Progenitor cell of endocrine pancreas (in vitro differentiated cells): ENCODE data around the gene TRAF7. TPM values are rescaled to one million over a fixed set of nuclear protein-coding genes. Genes with fewer than 3 reads are reported as not detected.

Source experiments
- DNase-seq: peaks from one replicate; pipeline ENCODE4 v3.0.0; 2021; ENCODE audit warnings: low spot score; ENCODE audit not compliant: unreplicated experiment
- H3K27ac Mint-ChIP-seq: 2 replicates; pipeline ENCODE4 v1.8.0; 2021; ENCODE audit warnings: mild to moderate bottlenecking, moderate library complexity, mixed read lengths
- H3K27me3 Mint-ChIP-seq: 2 replicates; pipeline ENCODE4 v1.8.0; 2021; ENCODE audit warnings: mixed read lengths
- H3K36me3 Mint-ChIP-seq: 2 replicates; pipeline ENCODE4 v1.8.0; 2022; ENCODE audit warnings: mixed read lengths; ENCODE audit not compliant: insufficient read depth
- H3K4me1 Mint-ChIP-seq: 2 replicates; pipeline ENCODE4 v1.8.0; 2021; ENCODE audit warnings: low read depth, mixed read lengths
- H3K4me3 Mint-ChIP-seq: 2 replicates; pipeline ENCODE4 v1.8.0; 2021; ENCODE audit warnings: low read depth, mild to moderate bottlenecking, moderate library complexity, mixed read lengths
- H3K9me3 Mint-ChIP-seq: 2 replicates; pipeline ENCODE4 v1.8.0; 2021; ENCODE audit warnings: low read depth, mixed read lengths
- total RNA-seq: library from RNA; stranded (reverse); gene quantifications from 2 replicates; pipeline ENCODE4 v1.2.1, GENCODE V29; 2021
- TF ChIP-seq, protein P1 (sequence below): fragments of 200-600 bp; sonication (generic); IDR thresholded peaks from one replicate; pipeline ENCODE4 v1.5.0; 2021; ENCODE audit warnings: antibody characterized with exemption, mild to moderate bottlenecking; ENCODE audit not compliant: unreplicated experiment

The TRAF7 gene
- total RNA-seq, 1 donor from 2014 or later = 85.2 TPM

DNA sequence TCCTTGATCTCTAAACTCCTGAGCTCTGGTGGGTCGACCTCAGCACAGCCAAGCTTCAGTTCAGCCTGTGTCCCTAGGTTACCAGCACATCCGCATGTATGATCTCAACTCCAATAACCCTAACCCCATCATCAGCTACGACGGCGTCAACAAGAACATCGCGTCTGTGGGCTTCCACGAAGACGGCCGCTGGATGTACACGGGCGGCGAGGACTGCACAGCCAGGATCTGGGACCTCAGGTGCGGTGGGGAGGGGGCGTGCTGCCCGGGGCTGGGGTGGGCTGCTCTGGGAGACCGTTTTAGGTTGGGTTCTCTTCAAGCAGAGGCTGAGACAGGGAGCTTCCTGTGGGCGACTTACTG lies 50.8 kb downstream of the TRAF7 start:
- no peaks in the 10 kb centered on the region for H3K27me3 Mint-ChIP-seq
- H3K4me3 Mint-ChIP-seq = peak overlapping the region; percentile 75
- H3K4me1 Mint-ChIP-seq = peaks cover 11% of the 10 kb centered on the region
- no peak for DNase-seq
- TF ChIP-seq, protein P1, sequence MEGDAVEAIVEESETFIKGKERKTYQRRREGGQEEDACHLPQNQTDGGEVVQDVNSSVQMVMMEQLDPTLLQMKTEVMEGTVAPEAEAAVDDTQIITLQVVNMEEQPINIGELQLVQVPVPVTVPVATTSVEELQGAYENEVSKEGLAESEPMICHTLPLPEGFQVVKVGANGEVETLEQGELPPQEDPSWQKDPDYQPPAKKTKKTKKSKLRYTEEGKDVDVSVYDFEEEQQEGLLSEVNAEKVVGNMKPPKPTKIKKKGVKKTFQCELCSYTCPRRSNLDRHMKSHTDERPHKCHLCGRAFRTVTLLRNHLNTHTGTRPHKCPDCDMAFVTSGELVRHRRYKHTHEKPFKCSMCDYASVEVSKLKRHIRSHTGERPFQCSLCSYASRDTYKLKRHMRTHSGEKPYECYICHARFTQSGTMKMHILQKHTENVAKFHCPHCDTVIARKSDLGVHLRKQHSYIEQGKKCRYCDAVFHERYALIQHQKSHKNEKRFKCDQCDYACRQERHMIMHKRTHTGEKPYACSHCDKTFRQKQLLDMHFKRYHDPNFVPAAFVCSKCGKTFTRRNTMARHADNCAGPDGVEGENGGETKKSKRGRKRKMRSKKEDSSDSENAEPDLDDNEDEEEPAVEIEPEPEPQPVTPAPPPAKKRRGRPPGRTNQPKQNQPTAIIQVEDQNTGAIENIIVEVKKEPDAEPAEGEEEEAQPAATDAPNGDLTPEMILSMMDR = no peak
- H3K27ac Mint-ChIP-seq = peak overlapping the region; percentile 16
- no peaks in the 10 kb centered on the region for H3K9me3 Mint-ChIP-seq
- peaks cover 4% of the 10 kb centered on the region for H3K36me3 Mint-ChIP-seq

DNA sequence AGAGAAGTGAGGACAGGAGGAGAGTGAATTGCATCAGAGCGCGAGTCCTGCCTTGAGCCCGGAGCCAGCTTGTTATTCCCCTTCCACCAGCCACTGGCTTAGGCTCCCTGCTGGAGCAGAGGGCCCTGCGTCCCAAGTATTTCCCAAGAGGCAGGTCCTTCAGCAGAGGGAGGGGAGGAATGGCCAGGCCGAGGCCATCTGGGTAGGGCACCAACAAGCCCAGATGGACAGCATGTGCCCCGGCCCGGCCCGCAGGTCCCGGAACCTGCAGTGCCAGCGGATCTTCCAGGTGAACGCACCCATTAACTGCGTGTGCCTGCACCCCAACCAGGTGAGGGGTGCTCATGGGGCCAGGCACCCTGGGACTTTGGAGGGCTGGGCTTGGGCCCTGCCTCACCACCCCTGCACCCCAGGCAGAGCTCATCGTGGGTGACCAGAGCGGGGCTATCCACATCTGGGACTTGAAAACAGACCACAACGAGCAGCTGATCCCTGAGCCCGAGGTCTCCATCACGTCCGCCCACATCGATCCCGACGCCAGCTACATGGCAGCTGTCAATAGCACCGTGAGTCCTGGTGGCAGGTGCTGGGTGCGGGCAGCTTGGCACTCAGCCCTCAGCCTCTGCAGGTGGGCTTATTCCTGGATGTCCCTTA lies 51.3 kb downstream of the TRAF7 start:
- Mint-ChIP-seq H3K27me3 (no peaks in the 10 kb centered on the region), H3K4me3 (peak overlapping the region; percentile 75), H3K9me3 (no peaks in the 10 kb centered on the region), H3K27ac (no peak overlapping the region), H3K4me1 (peaks cover 11% of the 10 kb centered on the region), H3K36me3 (peaks cover 4% of the 10 kb centered on the region)
- TF ChIP-seq, protein P1 = no peak
- no peak for DNase-seq

DNA sequence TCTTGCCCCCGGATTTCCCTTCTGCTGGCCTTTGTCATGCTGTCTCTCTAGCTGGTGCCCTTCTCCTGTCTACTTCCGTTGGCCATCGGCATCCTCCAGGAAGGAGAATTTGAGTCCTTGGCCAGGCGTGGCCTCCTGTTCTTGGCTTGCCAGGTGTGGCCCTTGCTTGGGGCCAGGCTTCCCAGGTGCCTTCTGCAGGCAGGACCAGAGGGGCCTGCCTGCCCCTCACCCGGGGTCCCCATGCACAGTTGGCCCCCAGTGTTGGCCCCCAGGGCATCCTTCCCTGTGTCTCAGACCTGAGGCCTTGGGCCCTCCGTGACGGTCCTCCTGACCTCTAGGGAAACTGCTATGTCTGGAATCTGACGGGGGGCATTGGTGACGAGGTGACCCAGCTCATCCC lies 52.3 kb downstream of the TRAF7 start:
- TF ChIP-seq, protein P1 = no peak
- H3K27ac Mint-ChIP-seq = no peak overlapping the region
- peak overlapping the region; percentile 58 for H3K4me3 Mint-ChIP-seq
- H3K27me3 Mint-ChIP-seq = no peaks in the 10 kb centered on the region
- H3K4me1 Mint-ChIP-seq = peaks cover 14% of the 10 kb centered on the region
- DNase-seq = no peak
- no peaks in the 10 kb centered on the region for H3K9me3 Mint-ChIP-seq
- peaks cover 4% of the 10 kb centered on the region for H3K36me3 Mint-ChIP-seq

DNA sequence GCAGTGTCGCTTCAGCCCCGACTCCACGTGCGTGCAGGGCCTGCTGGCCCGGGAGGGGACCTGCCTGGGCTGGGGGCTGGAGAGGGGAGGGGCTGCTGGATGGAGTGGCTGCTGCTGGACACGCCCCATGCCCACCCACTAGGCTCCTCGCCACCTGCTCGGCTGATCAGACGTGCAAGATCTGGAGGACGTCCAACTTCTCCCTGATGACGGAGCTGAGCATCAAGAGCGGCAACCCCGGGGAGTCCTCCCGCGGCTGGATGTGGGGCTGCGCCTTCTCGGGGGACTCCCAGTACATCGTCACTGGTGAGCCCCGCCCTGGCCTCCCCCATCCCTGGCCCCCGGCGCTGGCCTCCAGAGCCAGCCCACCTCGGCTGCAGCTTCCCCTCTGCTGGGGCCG lies 52.7 kb downstream of the TRAF7 start:
- H3K36me3 Mint-ChIP-seq = peaks cover 4% of the 10 kb centered on the region

DNA sequence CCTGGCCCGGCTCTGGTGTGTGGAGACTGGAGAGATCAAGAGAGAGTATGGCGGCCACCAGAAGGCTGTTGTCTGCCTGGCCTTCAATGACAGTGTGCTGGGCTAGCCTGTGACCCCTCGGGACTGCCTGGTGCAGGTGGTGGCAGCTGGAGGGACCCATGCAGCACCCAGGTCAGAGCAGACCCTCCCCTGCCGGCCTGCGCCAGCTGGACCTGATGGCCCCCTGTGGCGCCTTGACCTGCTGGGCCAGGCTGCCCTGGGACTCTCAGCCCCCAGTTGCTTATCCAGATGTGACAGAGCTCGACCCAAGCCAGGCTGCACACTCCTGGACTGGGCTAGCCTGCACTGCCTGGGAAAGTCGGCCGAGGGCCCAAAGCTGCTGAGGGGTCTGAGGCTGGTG lies 53.2 kb downstream of the TRAF7 start:
- no peak overlapping the region for H3K27ac Mint-ChIP-seq
- H3K4me1 Mint-ChIP-seq = peaks cover 21% of the 10 kb centered on the region
- no peak overlapping the region for H3K4me3 Mint-ChIP-seq
- TF ChIP-seq, protein P1 = no peak
- DNase-seq = no peak
- H3K27me3 Mint-ChIP-seq = no peaks in the 10 kb centered on the region
- peaks cover 4% of the 10 kb centered on the region for H3K36me3 Mint-ChIP-seq
- no peaks in the 10 kb centered on the region for H3K9me3 Mint-ChIP-seq

More for the DNA sequence above, 52.7 kb downstream of the TRAF7 start:
- Mint-ChIP-seq H3K9me3 (no peaks in the 10 kb centered on the region), H3K4me1 (peaks cover 17% of the 10 kb centered on the region), H3K4me3 (no peak overlapping the region), H3K27ac (no peak overlapping the region), H3K27me3 (no peaks in the 10 kb centered on the region)
- no peak for DNase-seq
- TF ChIP-seq, protein P1 = no peak
